ENCODE results near the gene AGER.
"Not testable (repeated sequence)": the region's sequence is repeated elsewhere in the genome, so short reads cannot be mapped to it uniquely, and the experiment has no call there.

The AGER gene

DNA sequence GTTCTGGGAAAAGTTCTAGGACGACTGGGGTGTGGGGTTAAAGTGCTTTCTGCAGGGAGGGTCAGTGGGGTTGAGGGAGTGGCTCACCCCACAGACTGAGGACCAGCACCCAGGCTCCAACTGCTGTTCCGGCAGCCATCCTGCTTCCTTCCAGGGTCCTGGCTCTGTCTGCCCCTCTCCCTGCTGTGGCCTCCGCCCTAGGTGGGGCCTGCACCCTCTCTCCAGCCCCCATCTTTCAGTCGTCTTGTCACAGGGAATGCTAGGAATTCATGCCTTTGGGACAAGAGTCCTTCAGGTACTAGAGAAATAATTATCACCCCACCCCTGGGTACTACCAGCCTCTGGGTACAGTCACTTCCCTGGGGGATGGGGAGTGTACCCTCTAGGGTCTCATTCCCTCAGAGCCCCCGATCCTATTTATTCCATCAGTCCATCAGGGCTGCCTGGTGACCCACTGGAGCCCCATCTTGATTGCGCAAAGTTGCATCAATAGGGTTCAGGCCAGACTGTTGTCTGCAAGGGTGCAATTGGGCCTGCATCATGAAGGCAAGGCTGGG is at the start of gene AGER:
TSS of gene AGER (minus strand) at position 170 of the 557 bp plus-strand sequence. CDS start at position 139, 31 bp downstream.
- DNase-seq (ENCODE audit: low spot score), result no peak

DNA sequence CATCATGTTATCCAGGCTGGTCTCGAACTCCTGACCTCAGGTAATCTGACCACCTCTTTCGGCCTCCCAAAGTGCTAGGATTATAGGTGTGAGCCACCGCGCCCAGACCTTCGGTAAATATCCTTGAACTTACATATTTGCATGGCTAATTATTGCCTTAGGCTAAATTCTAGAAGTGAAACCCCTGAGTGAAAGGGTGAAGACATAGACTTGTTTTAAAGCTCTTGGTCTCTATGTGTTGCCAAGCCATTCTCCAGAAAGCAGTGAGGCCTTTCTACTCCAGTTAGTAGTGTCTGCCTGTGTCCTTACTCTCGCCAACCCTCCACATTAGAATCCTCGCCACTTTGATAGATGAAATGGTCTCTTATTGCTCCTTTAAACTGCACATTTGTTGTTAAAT is 42.4 kb upstream of the AGER start:
- no peak for DNase-seq (ENCODE audit: low spot score)

DNA sequence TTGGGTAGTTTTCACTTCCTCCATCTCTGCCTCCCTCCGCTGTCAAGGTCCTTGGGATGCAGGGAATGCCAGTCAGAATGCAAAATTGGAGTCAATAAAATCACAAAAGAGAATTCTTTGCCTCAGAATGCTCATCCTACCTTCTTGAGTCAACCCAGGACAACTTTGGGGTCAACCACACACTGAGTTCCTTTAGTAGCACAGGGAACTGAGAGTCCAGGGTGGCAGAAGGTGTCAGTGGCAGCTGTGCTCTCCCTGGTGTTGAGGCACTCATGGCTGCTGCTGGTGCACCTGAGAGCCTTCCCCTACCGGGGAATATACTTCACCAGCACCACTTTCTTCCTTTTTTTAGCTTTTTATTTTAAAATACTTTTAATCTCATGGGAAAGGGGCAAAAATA is 40.6 kb upstream of the AGER start:
- no peak for DNase-seq (ENCODE audit: low spot score)

DNA sequence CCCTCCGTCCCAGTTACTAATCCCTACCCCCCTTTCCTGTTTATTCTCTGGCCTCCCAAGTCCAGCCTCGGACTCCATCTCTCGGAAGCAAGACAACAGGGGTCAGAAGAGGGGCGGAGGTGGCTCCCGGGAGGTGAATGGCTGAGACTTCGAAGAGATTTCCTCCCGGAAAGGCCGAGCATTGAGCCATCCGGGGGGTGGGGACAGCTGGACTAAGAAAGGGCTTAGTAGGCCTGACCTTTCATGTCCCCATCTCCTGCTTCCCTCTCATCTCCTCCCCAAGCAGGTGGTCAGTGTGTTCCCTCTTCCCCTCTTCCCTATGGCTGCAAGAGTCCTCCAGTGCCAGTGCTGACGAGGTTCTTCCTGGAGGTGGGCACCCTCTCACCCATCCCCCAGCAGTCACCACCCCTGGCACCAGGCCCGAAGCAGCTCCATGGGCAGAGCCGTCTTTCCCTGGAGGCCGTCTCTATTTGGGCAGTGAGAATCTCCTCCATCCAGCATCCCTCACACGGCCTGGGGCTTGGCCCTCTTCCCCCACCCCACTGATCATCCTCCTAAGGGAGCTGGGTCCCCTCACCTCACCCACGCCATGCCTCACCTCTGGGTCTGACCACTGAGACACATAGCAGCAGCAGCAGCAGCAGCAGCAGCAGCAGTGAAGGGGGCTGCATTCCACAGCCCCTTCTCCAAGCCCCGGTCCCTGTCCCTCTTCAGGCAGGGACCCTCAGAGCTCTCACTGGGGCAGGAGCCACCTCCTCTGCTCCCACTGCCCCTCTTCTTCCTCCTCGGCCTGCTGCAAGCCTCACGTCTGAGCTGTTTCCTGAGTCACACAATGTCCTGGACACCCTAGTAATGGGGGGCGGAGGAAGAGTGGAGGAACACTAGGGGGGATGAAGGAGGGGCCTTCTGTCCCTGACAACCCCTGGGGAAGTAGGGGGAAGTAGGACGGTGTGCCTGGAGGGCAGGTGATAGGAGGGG is 39.5 kb upstream of the AGER start, which contains the start of gene NOTCH4:
TSS of gene NOTCH4 (minus strand) at position 810 of the 978 bp plus-strand sequence. CDS start at position 671, 139 bp downstream.
- DNase-seq (ENCODE audit: low spot score), result no peak

DNA sequence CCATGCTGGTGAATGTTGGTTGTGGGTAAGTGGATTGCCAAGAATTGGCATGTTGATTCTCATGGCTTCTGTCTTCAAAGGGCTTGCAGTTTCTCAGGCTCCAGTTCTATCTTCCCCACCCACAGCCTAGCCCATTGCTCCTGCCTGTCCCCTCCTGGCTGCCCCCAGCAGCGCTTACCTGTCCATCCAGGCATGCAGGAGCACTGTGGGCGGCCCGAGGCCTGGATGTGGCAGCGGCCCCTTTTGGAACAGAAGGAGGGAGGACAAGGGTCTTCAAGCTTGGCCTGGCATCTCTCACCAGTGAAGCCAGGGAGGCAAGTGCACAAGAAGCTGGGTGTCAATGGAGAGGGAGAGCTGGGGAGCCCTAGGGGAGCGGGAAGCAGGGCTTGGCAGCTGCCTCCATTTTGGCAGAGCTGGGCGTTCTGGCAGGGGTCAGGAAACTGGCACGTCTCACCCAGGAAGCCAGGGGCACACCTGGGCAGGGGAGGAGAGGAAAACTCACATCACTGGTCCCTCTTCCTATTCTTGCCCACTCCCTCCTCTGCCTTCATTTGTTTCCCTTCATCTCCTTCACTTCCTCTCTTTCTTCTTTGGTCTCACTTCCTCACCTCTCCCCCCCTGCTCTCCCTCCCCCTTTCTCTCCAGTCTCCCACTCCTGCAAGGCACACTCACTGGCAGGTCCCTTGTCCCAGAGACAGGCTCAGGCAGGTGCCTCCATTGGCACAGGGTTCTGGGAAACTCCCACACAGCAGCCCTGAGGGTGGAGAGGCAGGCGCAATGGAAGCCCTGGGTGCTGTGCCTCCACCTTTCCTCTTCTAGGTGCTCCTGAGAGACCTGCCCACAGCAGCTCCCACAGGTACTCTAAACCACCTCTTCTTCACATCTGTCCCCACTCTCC is 38.5 kb upstream of the AGER start:
- no peak for DNase-seq (ENCODE audit: low spot score)

- no peak for DNase-seq (ENCODE audit: low spot score)
These were observed 36.0 kb upstream of the AGER start for GRCh38 chr6:32220021-32220420.

DNA sequence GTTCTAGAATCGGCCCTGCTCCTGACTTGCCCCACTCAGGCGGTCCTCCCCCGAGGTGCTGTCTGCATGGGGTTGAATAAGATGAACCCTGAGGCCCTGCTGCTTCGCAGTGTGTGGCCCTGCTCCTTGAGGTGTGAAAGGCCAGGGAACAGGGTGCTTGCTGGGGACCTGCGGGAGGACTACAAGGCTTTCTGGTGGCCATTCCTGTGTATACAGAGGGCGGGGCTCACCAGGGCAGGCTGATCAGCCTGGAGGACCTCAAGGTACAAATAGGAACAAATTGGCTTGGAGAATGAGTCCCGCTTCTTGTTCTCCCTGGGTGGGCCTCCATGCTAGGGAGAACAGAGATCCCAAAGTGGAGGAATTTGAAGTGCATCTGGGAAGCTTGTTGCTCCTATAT is 34.1 kb upstream of the AGER start:
- DNase-seq (ENCODE audit: low spot score), result no peak

DNA sequence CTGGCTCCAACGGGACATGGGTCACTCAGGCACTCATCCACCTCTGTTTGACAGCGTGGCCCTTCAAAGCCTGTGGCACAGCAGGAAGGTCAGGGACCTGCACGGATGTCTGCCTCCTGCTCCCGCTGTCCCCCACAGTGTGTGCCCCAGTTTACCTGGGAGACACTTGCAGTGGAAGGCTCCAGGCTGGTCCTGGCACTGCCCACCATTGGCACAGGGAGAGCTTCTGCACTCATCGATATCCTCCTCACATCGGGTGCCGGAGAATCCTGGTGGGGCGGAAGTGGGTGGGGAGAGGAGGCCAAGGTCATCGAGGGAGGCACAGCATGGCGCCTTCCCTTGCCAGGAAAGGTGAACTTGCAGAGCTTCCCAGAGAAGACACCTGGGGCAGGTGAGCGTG is 32.9 kb upstream of the AGER start:
- no peak for DNase-seq (ENCODE audit: low spot score)

- DNase-seq (ENCODE audit: low spot score), result no peak
These were observed 32.2 kb upstream of the AGER start for GRCh38 chr6:32216285-32216684.

DNA sequence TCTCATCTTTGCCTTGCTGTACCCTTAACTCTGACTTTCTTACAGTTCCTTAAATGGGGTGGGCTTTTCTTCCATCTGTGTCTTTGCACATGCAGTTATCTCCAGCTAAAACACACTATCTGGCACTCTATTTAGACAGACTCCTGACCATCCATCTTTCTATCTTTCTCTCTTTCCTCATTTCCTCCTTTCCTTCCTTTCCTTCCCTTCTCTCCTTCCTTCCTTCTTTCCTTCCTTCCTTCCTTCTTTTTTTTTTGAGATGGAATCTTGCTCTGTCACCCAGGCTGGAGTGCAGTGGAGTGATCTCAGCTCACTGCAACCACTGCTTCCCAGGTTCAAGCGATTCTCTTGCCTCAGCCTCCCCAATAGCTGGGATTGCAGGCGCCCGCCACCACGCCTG is 31.6 kb upstream of the AGER start:
- DNase-seq (ENCODE audit: low spot score), result no peak

DNA sequence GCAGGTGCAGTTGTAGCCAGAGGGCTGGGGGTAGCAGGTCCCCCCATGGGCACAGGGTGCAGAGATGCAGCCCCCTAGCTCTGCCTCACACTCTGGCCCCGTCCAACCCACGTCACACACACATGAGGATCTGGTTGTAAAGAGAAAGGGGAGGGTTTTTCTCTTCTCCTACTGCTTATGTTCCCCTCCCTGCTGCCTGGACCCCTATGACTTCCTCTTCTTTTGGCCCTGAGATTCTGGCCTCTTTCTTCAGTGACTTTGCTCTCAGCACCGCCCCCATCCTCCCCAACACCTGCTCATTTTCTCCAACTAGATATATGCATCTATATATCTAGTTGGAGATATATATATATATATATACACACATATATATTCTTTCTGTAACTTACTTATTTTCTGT is 30.1 kb upstream of the AGER start:
- DNase-seq (ENCODE audit: low spot score), result no peak

DNA sequence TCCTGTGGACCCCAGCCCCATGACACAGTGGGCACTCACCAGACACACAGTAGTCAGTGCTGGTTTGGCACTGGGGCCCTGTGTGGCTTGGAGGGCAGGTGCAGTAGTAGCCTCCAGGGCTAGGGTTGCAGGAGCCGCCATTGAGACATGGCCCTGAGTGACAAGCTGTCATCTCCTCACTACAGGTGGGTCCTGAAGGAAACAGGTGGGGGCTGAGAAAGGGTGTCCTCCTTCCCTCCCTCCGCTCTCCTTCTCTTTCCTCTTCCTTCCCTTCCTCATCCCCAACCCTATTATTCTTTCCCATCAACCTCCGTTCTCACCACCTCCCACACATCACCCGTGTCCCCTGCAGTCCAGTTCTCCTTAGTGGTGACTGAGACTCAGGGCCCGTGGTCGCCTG is 29.6 kb upstream of the AGER start:
- no peak for DNase-seq (ENCODE audit: low spot score)

DNA sequence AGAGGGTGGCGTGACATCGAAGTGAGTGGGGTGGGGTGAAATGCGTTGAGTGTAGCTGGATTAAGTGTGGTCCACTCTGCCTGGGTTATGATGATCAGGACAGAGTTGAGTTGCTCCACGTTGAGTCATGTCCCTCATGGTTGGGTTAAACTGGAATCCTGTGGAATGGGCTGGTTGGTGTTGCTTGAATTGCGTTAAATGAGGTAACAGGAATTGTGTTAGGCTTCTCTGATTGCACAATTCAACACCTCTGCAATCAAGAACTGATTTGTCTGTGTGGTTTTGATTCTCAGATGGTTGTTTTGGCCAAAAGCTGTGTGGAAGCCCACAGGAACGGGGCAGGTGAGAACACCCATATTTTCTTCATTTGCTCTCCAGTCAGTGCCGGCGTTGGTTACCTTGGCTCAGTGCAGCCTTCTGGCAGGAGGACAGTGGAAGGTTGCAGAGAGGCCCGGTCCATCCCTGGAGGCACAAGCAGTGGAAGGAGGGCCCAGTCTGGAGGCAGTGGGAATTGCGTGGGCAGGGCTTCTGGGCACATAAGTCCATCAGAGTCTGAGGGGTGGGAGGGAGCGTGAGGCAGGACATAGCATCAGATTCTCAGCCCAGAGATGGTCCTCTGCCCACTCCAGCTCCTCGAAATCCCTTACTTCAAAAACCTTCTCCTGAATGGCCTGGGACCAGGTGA is 28.2 kb upstream of the AGER start:
- DNase-seq (ENCODE audit: low spot score), result no peak

GRCh38 chr6:32211432-32211831 is 27.4 kb upstream of the AGER start:
- not testable (repeated sequence) for DNase-seq (ENCODE audit: low spot score)

- DNase-seq (ENCODE audit: low spot score), result no peak
These were observed 26.1 kb upstream of the AGER start for GRCh38 chr6:32210191-32210601.

DNA sequence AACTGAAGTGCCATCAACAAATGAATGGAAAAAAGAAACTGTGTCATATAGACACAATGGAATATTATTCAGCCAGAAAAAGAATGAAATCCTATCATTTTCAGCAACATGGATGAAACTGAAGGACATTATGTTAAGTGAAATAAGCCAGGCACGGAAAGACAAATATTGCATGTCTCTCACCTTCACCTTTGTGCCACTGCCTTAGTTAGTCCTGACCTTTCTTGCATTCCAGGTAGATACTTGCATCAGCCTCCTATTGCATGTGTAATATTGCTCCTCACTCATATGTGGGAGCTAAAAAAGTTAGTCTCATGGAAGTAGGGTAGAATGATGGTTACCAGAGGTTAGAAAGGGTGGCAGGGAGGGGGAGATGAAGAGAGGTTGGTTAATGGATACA is 24.9 kb upstream of the AGER start:
- no peak for DNase-seq (ENCODE audit: low spot score)

DNA sequence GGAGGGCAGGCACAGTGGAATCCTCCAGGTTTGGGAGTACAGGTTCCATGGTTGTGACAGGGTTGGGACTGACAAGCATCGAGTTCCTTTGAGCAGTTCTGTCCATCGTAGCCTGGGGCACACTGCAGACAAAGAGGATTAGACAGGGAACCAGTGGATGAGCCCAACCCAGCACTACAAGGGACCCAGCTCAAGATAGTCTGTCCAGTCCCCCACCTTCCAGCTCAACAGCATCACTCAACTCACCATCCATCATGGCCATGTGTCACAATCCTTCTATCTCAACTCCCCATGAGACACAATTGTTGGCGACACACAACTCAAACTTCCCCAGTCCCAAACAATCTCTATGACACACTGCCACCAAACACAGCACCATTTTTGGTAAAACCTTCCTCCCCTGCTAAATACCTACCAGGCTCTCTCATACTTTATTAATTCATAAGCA is 20.2 kb upstream of the AGER start:
- no peak for DNase-seq (ENCODE audit: low spot score)

DNA sequence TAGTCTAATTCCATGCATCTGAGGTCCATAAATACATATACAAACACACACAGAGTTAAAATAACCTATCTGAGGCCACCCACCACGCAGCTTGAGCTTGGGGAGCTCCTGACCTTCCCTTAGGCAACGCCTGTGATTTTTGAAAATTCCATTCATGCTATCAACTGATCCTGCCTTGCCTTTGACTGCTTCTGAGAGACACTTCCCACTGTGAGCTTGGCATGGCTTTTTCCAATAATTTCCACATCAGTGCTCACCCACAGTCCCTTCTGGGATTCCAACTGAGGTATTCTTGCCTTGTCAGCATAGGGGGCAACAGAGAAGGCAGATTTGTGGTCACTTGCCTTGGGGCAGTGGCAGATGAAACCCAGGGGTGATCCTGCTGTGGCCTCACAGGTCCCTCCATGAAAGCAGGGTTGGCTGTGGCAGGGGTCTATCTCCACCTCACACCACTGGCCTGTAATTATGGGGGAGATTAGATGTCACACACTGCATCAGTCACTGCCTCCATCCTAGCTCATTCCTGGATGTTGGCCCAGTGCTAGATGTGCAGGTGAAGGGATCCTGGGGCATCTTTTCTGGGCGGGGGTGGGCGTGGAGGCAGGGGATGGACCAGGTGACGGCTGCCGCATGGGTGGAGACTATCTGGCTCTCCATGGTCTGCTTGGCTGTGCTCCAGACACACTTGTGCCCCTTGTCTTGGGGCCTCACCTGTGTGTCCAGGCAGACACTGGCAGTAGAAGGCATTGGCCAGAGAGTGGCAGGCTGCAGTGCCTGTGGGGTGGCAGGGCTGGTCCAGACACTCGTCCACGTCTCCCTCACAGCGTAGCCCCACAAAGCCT is 19.6 kb upstream of the AGER start:
- DNase-seq (ENCODE audit: low spot score), result no peak

GRCh38 chr6:32202186-32202585 is 18.1 kb upstream of the AGER start:
- DNase-seq (ENCODE audit: low spot score), result no peak

GRCh38 chr6:32200711-32201475 is 16.8 kb upstream of the AGER start:
- DNase-seq (ENCODE audit: low spot score), result no peak

Data from AG20443 (cell line).